Colonic mucosa (tissue), 4 donors: Measurements from ENCODE around the gene INSIG1. TPM values are rescaled to one million over a fixed set of nuclear protein-coding genes. Genes with fewer than 3 reads are reported as not detected.

Experiments used
- DNase-seq: peaks from one replicate; pipeline ENCODE4 v3.0.0-alpha.2; 2020
- H3K27ac ChIP-seq: fragments of 200-600 bp; one replicate; pipeline ENCODE4 v1.8.0; 2021
- H3K27me3 ChIP-seq: fragments of 200-600 bp; one replicate; pipeline ENCODE4 v1.8.0; 2021
- H3K36me3 ChIP-seq: fragments of 200-600 bp; one replicate; pipeline ENCODE4 v1.8.0; 2021
- H3K4me1 ChIP-seq: fragments of 200-600 bp; one replicate; pipeline ENCODE4 v1.8.0; 2021; ENCODE audit warnings: mild to moderate bottlenecking
- H3K4me3 ChIP-seq: fragments of 200-600 bp; one replicate; pipeline ENCODE4 v1.8.0; 2021
- H3K9ac ChIP-seq, 2 donors: one replicate each; pipeline ENCODE4 v1.7.0; 2013; ENCODE audit warnings: control low read depth in 2 of 2, low read depth in 2 of 2, low read length in 2 of 2
- H3K9me3 ChIP-seq: fragments of 200-600 bp; one replicate; pipeline ENCODE4 v1.8.0; 2021
- intact Hi-C: fragments of 100-400 bp; cut with DNase I; formaldehyde crosslinking; loops from one replicate; pipeline ENCODE4 v1.14.1; 2022
- total RNA-seq, 2 donors: library from RNA; stranded (reverse); fragmentation: NEBNext Ultra II Directional in 1 of 2; extraction: Animal tissue kit (Norgen Biotek cat#: 25700) in 1 of 2; gene quantifications; one replicate each; pipeline ENCODE4 v1.2.1, GENCODE V29; 2021
- TF ChIP-seq, protein P1 (sequence below): fragments of 200-600 bp; IDR thresholded peaks from one replicate; pipeline ENCODE4 v1.8.0; 2022; ENCODE audit warnings: antibody characterized with exemption, mild to moderate bottlenecking
- donor health status: healthy.
- donor health status: DM: no; HTN: no; CAD: no.
- donor health status: DM: no; HTN: no; CAD: no.

INSIG1 gene
- total RNA-seq, 2 donors from 2014 or later: 72.1 to 232 TPM

DNA sequence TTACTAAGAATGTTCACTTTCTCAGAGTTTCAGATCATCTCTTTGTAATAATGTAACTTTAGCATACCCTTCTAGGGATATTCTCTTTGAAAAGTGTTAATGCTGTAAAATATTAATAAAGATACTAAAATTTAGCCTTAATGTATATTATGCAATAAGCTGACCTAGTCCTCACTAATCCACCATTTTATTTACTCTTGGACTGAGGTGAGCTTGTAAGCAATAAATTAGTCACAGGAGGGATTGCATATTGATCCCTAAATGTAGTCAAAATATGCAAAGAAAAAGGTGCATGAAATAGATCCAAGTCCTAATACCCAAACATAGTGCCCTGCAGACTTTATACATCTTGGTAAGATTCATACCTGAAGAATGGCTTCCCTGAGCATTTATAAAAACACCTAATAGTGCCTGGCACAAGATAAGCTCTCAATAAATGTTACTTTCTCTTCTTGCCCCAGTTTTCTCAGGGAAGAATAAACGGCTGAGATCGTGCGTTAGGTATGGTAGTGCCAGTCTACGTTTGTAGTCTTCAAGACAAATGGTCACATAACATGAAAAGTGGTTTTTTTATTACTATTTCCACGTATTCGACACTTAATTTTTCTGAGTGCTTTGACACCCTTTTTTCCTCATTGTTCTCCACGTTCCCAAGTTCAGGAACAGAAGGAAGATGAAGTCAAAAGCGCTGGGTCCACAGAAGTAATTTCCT is 14.3 kb downstream of the INSIG1 start:
- intact Hi-C loops: no loop called here
- no peaks in the 10 kb centered on the region for H3K9me3 ChIP-seq
- no peaks in the 10 kb centered on the region for H3K4me1 ChIP-seq
- H3K4me3 ChIP-seq: no peak overlapping the region
- no peak overlapping the region for H3K9ac ChIP-seq
- no peaks in the 10 kb centered on the region for H3K27me3 ChIP-seq
- TF ChIP-seq, protein P1, sequence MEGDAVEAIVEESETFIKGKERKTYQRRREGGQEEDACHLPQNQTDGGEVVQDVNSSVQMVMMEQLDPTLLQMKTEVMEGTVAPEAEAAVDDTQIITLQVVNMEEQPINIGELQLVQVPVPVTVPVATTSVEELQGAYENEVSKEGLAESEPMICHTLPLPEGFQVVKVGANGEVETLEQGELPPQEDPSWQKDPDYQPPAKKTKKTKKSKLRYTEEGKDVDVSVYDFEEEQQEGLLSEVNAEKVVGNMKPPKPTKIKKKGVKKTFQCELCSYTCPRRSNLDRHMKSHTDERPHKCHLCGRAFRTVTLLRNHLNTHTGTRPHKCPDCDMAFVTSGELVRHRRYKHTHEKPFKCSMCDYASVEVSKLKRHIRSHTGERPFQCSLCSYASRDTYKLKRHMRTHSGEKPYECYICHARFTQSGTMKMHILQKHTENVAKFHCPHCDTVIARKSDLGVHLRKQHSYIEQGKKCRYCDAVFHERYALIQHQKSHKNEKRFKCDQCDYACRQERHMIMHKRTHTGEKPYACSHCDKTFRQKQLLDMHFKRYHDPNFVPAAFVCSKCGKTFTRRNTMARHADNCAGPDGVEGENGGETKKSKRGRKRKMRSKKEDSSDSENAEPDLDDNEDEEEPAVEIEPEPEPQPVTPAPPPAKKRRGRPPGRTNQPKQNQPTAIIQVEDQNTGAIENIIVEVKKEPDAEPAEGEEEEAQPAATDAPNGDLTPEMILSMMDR: no peak
- no peak overlapping the region for H3K27ac ChIP-seq
- H3K36me3 ChIP-seq: no peaks in the 10 kb centered on the region
- no peak for DNase-seq

DNA sequence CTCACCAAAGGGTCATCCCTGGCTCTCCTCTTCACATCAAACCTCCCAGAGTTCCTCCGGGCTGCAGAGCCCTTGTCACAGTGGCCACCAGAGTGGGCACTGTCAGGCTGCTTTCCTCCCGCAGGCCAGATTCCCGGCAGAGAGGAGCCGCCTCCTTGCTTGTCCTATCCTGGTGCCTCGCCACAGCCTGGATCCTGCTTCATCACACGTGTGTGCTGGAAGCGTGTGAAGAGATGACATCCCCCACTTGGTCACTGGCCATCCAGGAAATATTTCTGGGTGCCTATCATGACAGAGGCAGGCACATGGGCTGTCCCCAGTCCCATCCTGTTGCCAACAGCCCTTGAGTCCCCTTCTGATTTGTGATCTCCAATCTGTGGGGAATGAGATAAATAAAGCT is 15.0 kb downstream of the INSIG1 start:
- no peaks in the 10 kb centered on the region for H3K4me1 ChIP-seq
- intact Hi-C loops: no loop called here
- TF ChIP-seq, protein P1: no peak
- H3K9me3 ChIP-seq: no peaks in the 10 kb centered on the region
- no peak for DNase-seq
- no peaks in the 10 kb centered on the region for H3K27me3 ChIP-seq
- H3K4me3 ChIP-seq: no peak overlapping the region
- H3K27ac ChIP-seq: no peak overlapping the region
- H3K9ac ChIP-seq: no peak overlapping the region
- H3K36me3 ChIP-seq: no peaks in the 10 kb centered on the region

DNA sequence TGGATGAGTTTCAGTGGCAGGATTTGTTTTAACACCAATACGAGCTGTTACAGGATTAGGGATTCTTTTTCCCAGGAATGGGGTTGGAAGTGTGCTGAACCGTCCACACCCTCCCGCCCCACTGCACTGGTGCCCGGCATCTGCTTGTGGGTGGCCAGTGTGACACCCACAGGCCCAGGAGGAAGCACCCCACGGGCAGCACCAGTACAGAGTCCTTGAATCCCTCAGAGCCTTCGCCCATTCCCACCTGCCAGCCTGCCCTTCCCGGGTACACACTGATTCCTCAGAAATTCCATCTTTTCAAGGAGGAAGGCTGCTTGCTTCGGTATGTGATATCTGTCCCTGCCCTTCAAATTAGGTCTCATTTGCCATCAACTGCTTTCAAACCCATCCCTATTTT is 15.4 kb downstream of the INSIG1 start:
- no peaks in the 10 kb centered on the region for H3K9me3 ChIP-seq
- no peak for DNase-seq
- H3K9ac ChIP-seq: no peak overlapping the region
- H3K36me3 ChIP-seq: no peaks in the 10 kb centered on the region
- TF ChIP-seq, protein P1: no peak
- H3K27me3 ChIP-seq: no peaks in the 10 kb centered on the region
- H3K4me1 ChIP-seq: no peaks in the 10 kb centered on the region
- H3K4me3 ChIP-seq: no peak overlapping the region
- intact Hi-C loops: no loop called here
- H3K27ac ChIP-seq: no peak overlapping the region

DNA sequence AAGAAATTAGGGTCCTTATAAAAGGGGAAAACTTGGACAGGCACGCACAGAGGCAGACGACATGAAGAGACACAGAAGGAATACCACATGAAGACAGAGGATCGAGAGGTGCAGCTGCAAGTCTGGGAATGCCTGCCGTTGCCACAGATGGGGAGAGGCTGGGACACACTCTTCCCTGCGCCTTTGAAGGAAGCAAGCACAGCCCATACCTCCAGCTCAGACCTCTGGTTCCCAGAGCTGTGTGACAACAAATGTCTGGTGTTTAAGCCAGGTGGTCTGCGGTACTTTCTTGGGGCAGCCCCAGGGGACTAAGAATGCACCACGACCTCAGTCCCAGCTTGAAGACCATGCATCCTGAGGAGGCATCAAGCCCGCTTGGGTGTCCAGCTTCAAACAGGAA is 18.3 kb downstream of the INSIG1 start:
- TF ChIP-seq, protein P1: no peak
- H3K27ac ChIP-seq: no peak overlapping the region
- H3K9me3 ChIP-seq: no peaks in the 10 kb centered on the region
- no peaks in the 10 kb centered on the region for H3K36me3 ChIP-seq
- H3K27me3 ChIP-seq: no peaks in the 10 kb centered on the region
- intact Hi-C loops: no loop called here
- no peak overlapping the region for H3K4me3 ChIP-seq
- no peaks in the 10 kb centered on the region for H3K4me1 ChIP-seq
- no peak overlapping the region for H3K9ac ChIP-seq
- DNase-seq: no peak

DNA sequence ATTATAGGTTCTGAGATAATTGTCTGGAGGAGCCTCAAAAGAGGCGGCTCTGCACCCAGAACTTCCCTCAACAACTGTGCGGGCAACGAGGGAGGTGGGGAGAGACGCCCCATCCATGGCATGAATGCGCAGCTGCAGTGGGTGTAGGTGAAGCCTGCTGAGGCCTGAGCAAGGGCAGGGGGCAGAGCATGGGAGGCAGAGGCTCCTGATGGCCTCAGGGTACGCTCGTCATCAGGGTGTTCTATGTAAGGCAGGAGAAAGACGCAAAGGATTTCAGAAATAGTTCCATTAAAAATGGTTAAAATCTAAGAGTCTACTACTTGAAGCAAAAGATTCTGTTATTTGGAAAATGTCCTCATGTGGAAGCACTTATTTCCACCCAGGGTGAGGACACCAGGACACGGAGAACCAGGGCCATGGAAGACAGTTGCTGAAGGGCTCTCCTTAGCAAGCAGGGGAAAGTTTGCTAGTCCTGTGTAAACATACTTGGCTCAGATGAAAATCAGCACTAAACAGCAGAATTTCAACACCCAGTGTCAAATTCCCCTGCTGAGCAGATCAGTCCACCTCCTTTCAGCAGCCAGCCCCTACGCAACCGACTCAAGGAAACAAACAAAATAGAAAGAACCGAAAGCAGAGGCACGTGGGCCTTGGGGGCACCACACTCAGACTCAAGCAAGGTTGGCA is 18.9 kb downstream of the INSIG1 start:
- no peaks in the 10 kb centered on the region for H3K4me1 ChIP-seq
- no peak for DNase-seq
- no peak overlapping the region for H3K4me3 ChIP-seq
- no peak overlapping the region for H3K9ac ChIP-seq
- no peak overlapping the region for H3K27ac ChIP-seq
- H3K36me3 ChIP-seq: no peaks in the 10 kb centered on the region
- H3K27me3 ChIP-seq: no peaks in the 10 kb centered on the region
- H3K9me3 ChIP-seq: no peaks in the 10 kb centered on the region
- intact Hi-C loops: no loop called here
- TF ChIP-seq, protein P1: no peak
